Sigmoid colon (tissue), 7 donors: ENCODE measurements around the gene FGF14. TPM values are rescaled to one million over a fixed set of nuclear protein-coding genes. Genes with fewer than 3 reads are reported as not detected.
"Not testable (repeated sequence)": the region's sequence is repeated elsewhere in the genome, so short reads cannot be mapped to it uniquely, and the experiment has no call there.

ENCODE experiments used
- DNase-seq: peaks from one replicate; pipeline ENCODE4 v3.0.0-alpha.2; 2019
- H3K27ac ChIP-seq, 4 donors: fragments of 200-600 bp; sonication (generic); one replicate each; pipeline ENCODE4 v1.5.1; 2016 to 2019; ENCODE audit warnings: mild to moderate bottlenecking in 1 of 4
- H3K27me3 ChIP-seq, 3 donors: fragments of 200-600 bp; sonication (generic); one replicate each; pipeline ENCODE4 v1.5.1; 2019; ENCODE audit warnings: mild to moderate bottlenecking in 1 of 3
- H3K36me3 ChIP-seq, 4 donors: fragments of 200-600 bp; sonication (generic); one replicate each; pipeline ENCODE4 v1.5.1; 2016 to 2019
- H3K4me1 ChIP-seq, 4 donors: fragments of 200-600 bp; sonication (generic); one replicate each; pipeline ENCODE4 v1.5.1; 2017 to 2019
- H3K4me3 ChIP-seq, 4 donors: fragments of 200-600 bp; sonication (generic); one replicate each; pipeline ENCODE4 v1.5.1; 2017 to 2019; ENCODE audit warnings: mild to moderate bottlenecking in 2 of 4, moderate library complexity in 1 of 4
- H3K9me3 ChIP-seq, 4 donors: fragments of 200-600 bp in 3 of 4; sonication (generic) in 3 of 4; one replicate each; pipeline versions ENCODE4 v1.5.1 to v1.6.1; 2013 to 2019
- CTCF ChIP-seq, 4 experiments: fragments of 450-650 bp in 3 of 4; fragments of 200-600 bp in 1 of 4; IDR thresholded peaks; one replicate each; pipeline ENCODE4 v1.5.1; 2016 to 2019; ENCODE audit warnings: antibody characterized with exemption in 4 of 4, mild to moderate bottlenecking in 3 of 4, moderate library complexity in 2 of 4
- EP300 ChIP-seq, 4 donors: sonication (generic); formaldehyde crosslinking; IDR thresholded peaks; one replicate each; pipeline ENCODE4 v1.6.1; 2017; ENCODE audit warnings: antibody characterized with exemption in 4 of 4
- POLR2A ChIP-seq, 2 donors: fragments of 450-650 bp; IDR thresholded peaks; one replicate each; pipeline ENCODE4 v1.6.1; 2016; ENCODE audit warnings: antibody characterized with exemption in 2 of 2, mild to moderate bottlenecking in 2 of 2, moderate library complexity in 2 of 2
- POLR2AphosphoS5 ChIP-seq, 4 donors: sonication (generic); formaldehyde crosslinking; IDR thresholded peaks; one replicate each; pipeline ENCODE4 v1.6.1; 2017; ENCODE audit warnings: antibody characterized with exemption in 4 of 4
- WGBS, 2 donors: extraction: QIAGEN DNeasy Blood & Tissue Kit; methylation state at CpG; one replicate each; pipeline ENCODE4 v1.1.7; 2013; 5-methylcytosine and 5-hydroxymethylcytosine counted together
- intact Hi-C: fragments of 100-400 bp; cut with DNase I; formaldehyde crosslinking; loops from one replicate; pipeline ENCODE4 v1.15.1; 2023
- polyA plus RNA-seq, 3 donors: library from polyadenylated mRNA; stranded (reverse); fragments of 200-250 nt; gene quantifications; one replicate each; pipeline ENCODE4 v1.2.3, GENCODE V29; 2013
- total RNA-seq, 4 donors: library from RNA; depleted of rRNA; stranded (reverse); fragments of >200 nt; gene quantifications; one replicate each; pipeline ENCODE4 v1.1.0, GENCODE V29; 2016
- donor health status: healthy with polysubstance abuse.
- donor health status: Bipolar disorder and iron deficiency.
- donor health status: healthy.

FGF14 gene
- total and polyA plus RNA-seq, 7 donors: under 0.01 to 1.6 (median 1.1) TPM

- H3K4me3 ChIP-seq: no peak overlapping the region
- H3K27me3 ChIP-seq: no peaks in the 10 kb centered on the region
- TF ChIP-seq EP300 (IDR thresholded peaks at IDR 0.05): no peak
- no peak for TF ChIP-seq CTCF (IDR thresholded peaks at IDR 0.05)
- no peak for TF ChIP-seq POLR2AphosphoS5 (IDR thresholded peaks at IDR 0.05)
- TF ChIP-seq POLR2A (IDR thresholded peaks at IDR 0.05): no peak
- no peaks in the 10 kb centered on the region for H3K4me1 ChIP-seq
- H3K27ac ChIP-seq: no peak overlapping the region
- no peaks in the 10 kb centered on the region for H3K9me3 ChIP-seq
- intact Hi-C loops: no loop called here
- no peaks in the 10 kb centered on the region for H3K36me3 ChIP-seq
- 77 to 78% methylated on average over 2 of the region's 2 CpGs for WGBS, 2 donors
- DNase-seq: no peak
Measured at GRCh38 chr13:101846249-101846648, 555.6 kb downstream of the FGF14 start.

DNA sequence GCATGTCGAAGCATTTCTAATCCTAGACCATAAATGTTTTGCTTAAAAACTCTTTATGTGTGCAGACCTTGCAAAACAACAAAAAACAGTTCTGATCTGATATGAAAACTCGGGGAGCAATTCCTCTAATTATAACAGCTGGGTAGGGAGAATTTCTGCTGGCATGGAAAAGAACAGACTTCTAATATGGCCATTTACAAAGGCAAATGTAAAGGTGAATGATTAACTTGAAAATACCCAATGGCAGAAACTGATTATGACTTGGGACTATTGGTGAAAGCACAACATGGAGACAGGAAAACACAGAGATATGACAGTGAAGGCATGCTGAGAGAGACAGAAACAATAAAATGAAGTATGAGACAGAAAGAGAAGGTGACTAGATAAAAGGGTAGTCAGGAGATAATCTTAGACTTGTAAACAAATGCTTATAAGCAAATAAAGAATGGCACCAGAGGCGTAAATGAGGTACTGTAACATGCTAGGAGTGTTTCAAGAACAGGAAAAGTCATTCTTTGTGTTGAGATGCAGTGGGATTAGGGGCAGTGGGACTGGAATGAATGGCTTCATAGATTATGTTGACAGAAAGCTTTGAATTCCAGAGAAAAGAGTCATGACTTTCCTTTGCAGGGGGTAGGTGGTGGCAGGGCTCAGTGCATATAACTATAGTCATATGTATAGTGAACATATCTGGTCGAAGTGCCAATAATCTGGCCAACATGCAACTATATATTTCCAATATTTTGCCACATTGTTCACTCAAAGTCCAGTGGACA lies 556.4 kb downstream of the FGF14 start:
- H3K27me3 ChIP-seq: no peaks in the 10 kb centered on the region
- TF ChIP-seq POLR2AphosphoS5 (IDR thresholded peaks at IDR 0.05) (no peak), POLR2A (IDR thresholded peaks at IDR 0.05) (no peak), CTCF (IDR thresholded peaks at IDR 0.05) (no peak), EP300 (IDR thresholded peaks at IDR 0.05) (no peak)
- H3K4me3 ChIP-seq: no peak overlapping the region
- no peaks in the 10 kb centered on the region for H3K36me3 ChIP-seq
- H3K9me3 ChIP-seq: no peaks in the 10 kb centered on the region
- intact Hi-C loops: no loop called here
- no peak overlapping the region for H3K27ac ChIP-seq
- H3K4me1 ChIP-seq: no peaks in the 10 kb centered on the region
- no peak for DNase-seq
- 38 to 56% methylated on average over 4 of the region's 4 CpGs for WGBS, 2 donors

DNA sequence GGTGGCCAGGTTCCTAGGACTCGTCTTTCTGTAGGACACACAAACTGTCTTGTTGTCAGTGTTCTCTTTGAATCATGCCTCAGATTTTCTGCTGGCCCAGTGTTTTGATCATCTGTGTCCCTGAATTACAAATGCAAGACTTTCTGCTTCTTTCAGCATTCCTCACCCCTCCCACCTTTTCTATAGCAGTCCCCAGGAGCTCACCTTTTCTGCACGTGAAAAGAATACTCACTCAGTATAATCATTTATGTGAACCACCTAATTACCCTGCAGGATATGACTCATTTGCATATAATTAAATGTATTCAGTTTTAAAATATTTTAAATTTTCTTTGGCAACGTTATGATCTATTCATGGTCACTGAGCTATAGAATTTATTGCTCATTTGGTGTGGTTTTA lies 560.1 kb downstream of the FGF14 start:
- intact Hi-C loops: no loop called here
- DNase-seq: no peak
- no peaks in the 10 kb centered on the region for H3K4me1 ChIP-seq
- no peak overlapping the region for H3K4me3 ChIP-seq
- H3K36me3 ChIP-seq: no peaks in the 10 kb centered on the region
- H3K27me3 ChIP-seq: no peaks in the 10 kb centered on the region
- 17 to 23% methylated on average over 3 of the region's 3 CpGs for WGBS, 2 donors
- H3K27ac ChIP-seq: no peak overlapping the region
- TF ChIP-seq EP300 (IDR thresholded peaks at IDR 0.05): no peak
- TF ChIP-seq CTCF (IDR thresholded peaks at IDR 0.05): no peak
- no peak for TF ChIP-seq POLR2A (IDR thresholded peaks at IDR 0.05)
- TF ChIP-seq POLR2AphosphoS5 (IDR thresholded peaks at IDR 0.05): no peak
- H3K9me3 ChIP-seq: no peaks in the 10 kb centered on the region

DNA sequence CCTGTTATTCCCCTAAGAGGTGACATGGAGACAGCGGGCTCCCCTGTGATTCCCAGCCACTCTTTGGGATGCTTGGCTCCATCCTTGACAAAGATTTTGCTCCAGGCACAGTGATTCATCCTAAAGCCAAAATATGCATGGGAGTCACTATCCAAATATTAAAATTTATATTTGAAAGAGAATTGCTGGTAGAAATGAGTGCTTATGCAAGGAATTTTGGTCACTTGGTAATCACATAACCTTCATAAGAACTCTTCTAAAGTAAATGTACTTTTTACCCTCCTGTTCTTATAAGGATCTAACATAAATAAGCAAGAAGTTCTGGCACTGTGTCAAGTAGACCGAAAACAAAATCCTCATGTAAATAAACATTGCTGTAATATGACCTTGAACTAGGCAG lies 563.5 kb downstream of the FGF14 start:
- Histone ChIP-seq H3K36me3 (no peaks in the 10 kb centered on the region), H3K4me3 (no peak overlapping the region), H3K27ac (no peak overlapping the region), H3K9me3 (no peaks in the 10 kb centered on the region), H3K4me1 (no peaks in the 10 kb centered on the region), H3K27me3 (no peaks in the 10 kb centered on the region)
- no peak for DNase-seq
- 57 to 72% methylated on average over 2 of the region's 2 CpGs for WGBS, 2 donors
- intact Hi-C loops: no loop called here
- no peak for TF ChIP-seq POLR2A (IDR thresholded peaks at IDR 0.05)
- no peak for TF ChIP-seq POLR2AphosphoS5 (IDR thresholded peaks at IDR 0.05)
- TF ChIP-seq EP300 (IDR thresholded peaks at IDR 0.05): no peak
- no peak for TF ChIP-seq CTCF (IDR thresholded peaks at IDR 0.05)

- H3K27me3 ChIP-seq, intact Hi-C loops, H3K36me3 ChIP-seq, H3K9me3 ChIP-seq, H3K4me3 ChIP-seq, H3K4me1 ChIP-seq, H3K27ac ChIP-seq, DNase-seq: not testable (repeated sequence)
- WGBS, 2 donors: 83 to 87% methylated on average over 4 of the region's 4 CpGs
Measured at GRCh38 chr13:101837778-101838177, 564.1 kb downstream of the FGF14 start.
